Gastrocnemius medialis (tissue), 4 donors: ENCODE results near the gene LMAN2.

Source experiments
- CTCF ChIP-seq, 5 experiments: fragments of 450-650 bp in 3 of 5; fragments of 200-600 bp in 2 of 5; sonication (generic) in 2 of 5; IDR thresholded peaks in 4 of 5; conservative IDR thresholded peaks in 1 of 5; 1 replicate in 4 of 5; 2 replicates in 1 of 5; pipeline ENCODE4 v1.5.1; 2016 to 2019; ENCODE audit warnings: antibody characterized with exemption in 5 of 5, mild to moderate bottlenecking in 3 of 5, moderate library complexity in 3 of 5
- POLR2A ChIP-seq, 2 donors: fragments of 450-650 bp; IDR thresholded peaks; one replicate each; pipeline ENCODE4 v1.6.1; 2017; ENCODE audit warnings: antibody characterized with exemption in 2 of 2, mild to moderate bottlenecking in 2 of 2, moderate library complexity in 2 of 2

DNA sequence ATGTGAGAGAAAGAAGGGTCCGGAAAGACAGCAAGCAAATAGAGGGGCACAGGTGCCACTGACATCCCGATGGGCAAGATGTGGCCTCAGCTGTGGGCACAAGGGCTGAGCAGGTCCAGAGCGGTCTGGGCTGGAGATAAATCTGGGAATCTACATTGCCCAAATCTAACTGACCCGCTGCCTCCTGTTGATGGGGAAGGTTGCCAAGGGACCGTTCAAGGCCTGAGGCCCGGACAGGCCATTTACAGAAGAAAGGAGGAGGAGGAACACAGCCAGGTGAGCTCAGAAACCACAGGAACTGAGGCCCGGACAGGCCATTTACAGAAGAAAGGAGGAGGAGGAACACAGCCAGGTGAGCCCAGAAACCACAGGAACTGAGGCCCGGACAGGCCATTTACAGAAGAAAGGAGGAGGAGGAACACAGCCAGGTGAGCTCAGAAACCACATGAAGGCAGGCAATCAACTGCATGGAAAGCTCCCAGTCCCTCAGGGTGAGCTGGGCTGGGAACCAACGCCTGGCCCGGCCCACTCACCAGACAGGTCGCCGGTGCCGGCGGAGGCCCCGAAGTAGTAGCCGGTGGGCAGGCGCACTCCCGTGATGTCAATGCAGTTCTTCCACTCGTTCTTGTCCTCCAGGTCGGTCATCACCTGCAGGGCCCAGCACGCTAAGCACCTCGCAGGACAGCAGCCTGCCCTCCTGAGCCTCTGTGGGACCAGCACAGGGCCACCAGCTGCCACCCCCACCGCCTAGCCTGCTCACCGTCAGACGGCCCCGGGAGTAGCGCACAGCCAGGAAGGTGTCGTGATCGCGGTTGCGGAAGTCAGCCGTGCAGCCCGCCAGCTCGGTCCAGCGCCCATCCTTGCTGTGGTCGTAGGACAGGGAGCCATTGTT lies 14.6 kb downstream of the LMAN2 start:
- TF ChIP-seq CTCF (IDR thresholded peaks at IDR 0.05 in 4 of 5, conservative IDR thresholded peaks at IDR 0.05 in 1 of 5) (no peak), POLR2A (IDR thresholded peaks at IDR 0.05) (no peak)
